ENCODE data around the gene NAV3. TPM values are rescaled to one million over a fixed set of nuclear protein-coding genes. Genes with fewer than 3 reads are reported as not detected.

The NAV3 gene
- total RNA-seq, 1 experiment from 2014 or later = 2.5 TPM

DNA sequence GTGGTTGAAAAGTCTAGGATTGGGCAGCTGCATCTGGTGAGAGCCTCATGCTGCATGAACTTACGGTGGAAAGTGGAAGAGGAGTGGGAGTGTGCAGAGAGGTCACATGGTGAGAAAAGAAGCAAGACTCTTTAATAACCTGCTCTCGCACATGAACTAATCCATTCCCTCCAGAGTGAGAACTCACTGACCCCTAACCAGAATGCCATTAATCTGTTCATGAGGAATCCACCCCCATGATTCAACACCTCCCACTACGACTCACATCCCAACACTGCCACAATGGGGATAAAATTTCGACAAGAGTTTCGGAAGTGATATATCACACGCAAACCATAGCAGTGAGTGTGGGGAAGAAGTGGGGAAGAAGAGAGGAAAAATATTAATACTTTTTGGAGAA lies 377.4 kb downstream of the NAV3 start:
- Histone ChIP-seq H3K9me3 (ENCODE audit: control insufficient read depth, insufficient read depth, low read depth, low read length) (no peaks in the 10 kb centered on the region), H3K4me1 (ENCODE audit: control insufficient read depth, insufficient read depth, low read length) (no peaks in the 10 kb centered on the region; the same call in 1 of the 2 replicates), H3K27me3 (ENCODE audit: control insufficient read depth, insufficient read depth, low read length) (no peaks in the 10 kb centered on the region), H3K4me3 (ENCODE audit: low read depth in 2 of 2, low read length in 2 of 2) (no peak overlapping the region), H3K36me3 (ENCODE audit: control insufficient read depth, insufficient read depth, low read length) (no peaks in the 10 kb centered on the region), H3K27ac (ENCODE audit: low read length) (no peak overlapping the region)
- DNase-seq (ENCODE audit: low read depth, low spot score) (no peak), ATAC-seq (no peak)
- no TSS peak for BruUV-seq (replicated peaks)
- TF ChIP-seq REST (IDR thresholded peaks at IDR 0.05; ENCODE audit: insufficient read depth in 1 of 2, low read depth in 2 of 2, low read length in 1 of 2) = no peak
- no peak for TF ChIP-seq POLR2AphosphoS5 (IDR thresholded peaks at IDR 0.05; ENCODE audit: low read depth, low read length)
- TF ChIP-seq SIN3A (IDR thresholded peaks at IDR 0.05; ENCODE audit: borderline replicate concordance, insufficient read depth, low read depth, low read length) = no peak
- no peak for TF ChIP-seq TCF7L2 (IDR thresholded peaks at IDR 0.05; ENCODE audit: low read depth, low read length)
- TF ChIP-seq CTCF (IDR thresholded peaks at IDR 0.05) = no peak
- ChIA-PET POLR2A (no interaction called here), CTCF (no interaction called here)
- in situ Hi-C loops (cut with HindIII; ENCODE audit: low pct_unique_long_range_greater_than_20kb, low sequenced_read_pairs) = no loop called here
- intact Hi-C loops (cut with micrococcal nuclease; ENCODE audit: unreplicated experiment) = no loop called here

DNA sequence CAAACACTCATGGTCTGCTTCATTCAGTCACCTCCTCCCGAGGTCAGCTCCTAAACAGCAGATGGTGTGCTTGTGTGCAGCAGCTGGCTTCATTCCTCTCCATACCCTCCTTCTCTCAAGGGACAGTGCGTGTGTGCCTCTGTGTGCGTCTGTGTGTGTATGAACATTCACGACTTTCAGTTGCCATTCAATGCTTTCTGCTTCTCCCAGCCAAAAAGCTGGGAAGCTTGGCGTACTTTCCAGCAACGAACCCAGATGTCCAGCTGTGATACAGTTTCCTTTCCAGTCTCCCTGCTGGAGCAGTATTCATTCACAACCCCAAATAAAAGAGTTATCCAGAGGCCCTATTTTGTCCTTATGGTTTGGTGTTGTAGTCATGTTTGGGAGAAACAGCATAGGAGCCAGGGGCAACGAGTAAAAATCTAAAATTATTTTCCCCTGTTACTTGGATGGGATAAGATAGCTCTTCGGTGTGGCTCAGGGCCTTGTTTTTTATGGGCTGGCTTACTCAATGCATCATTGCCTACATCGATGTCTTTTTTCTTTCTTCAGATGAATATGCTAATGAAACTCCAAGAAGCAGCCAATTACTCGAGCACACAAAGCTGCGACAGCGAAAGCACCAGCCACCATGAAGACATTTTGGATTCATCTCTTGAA lies 379.3 kb downstream of the NAV3 start:
- intact Hi-C loops (cut with micrococcal nuclease; ENCODE audit: unreplicated experiment) = no loop called here
- H3K4me3 ChIP-seq (ENCODE audit: low read depth in 2 of 2, low read length in 2 of 2) = no peak overlapping the region
- ATAC-seq (no peak), DNase-seq (ENCODE audit: low read depth, low spot score) (no peak)
- ChIA-PET POLR2A (no interaction called here), CTCF (no interaction called here)
- no TSS peak for BruUV-seq (replicated peaks)
- no peaks in the 10 kb centered on the region; the same call in 1 of the 2 replicates for H3K4me1 ChIP-seq (ENCODE audit: control insufficient read depth, insufficient read depth, low read length)
- TF ChIP-seq SIN3A (IDR thresholded peaks at IDR 0.05; ENCODE audit: borderline replicate concordance, insufficient read depth, low read depth, low read length) (no peak), TCF7L2 (IDR thresholded peaks at IDR 0.05; ENCODE audit: low read depth, low read length) (no peak), POLR2AphosphoS5 (IDR thresholded peaks at IDR 0.05; ENCODE audit: low read depth, low read length) (no peak), CTCF (IDR thresholded peaks at IDR 0.05) (no peak), REST (IDR thresholded peaks at IDR 0.05; ENCODE audit: insufficient read depth in 1 of 2, low read depth in 2 of 2, low read length in 1 of 2) (no peak)
- in situ Hi-C loops (cut with HindIII; ENCODE audit: low pct_unique_long_range_greater_than_20kb, low sequenced_read_pairs) = no loop called here
- no peak overlapping the region for H3K27ac ChIP-seq (ENCODE audit: low read length)
- H3K9me3 ChIP-seq (ENCODE audit: control insufficient read depth, insufficient read depth, low read depth, low read length) = no peaks in the 10 kb centered on the region
- no peaks in the 10 kb centered on the region for H3K27me3 ChIP-seq (ENCODE audit: control insufficient read depth, insufficient read depth, low read length)
- H3K36me3 ChIP-seq (ENCODE audit: control insufficient read depth, insufficient read depth, low read length) = no peaks in the 10 kb centered on the region
